ENCODE measurements around the gene XXYLT1.

DNA sequence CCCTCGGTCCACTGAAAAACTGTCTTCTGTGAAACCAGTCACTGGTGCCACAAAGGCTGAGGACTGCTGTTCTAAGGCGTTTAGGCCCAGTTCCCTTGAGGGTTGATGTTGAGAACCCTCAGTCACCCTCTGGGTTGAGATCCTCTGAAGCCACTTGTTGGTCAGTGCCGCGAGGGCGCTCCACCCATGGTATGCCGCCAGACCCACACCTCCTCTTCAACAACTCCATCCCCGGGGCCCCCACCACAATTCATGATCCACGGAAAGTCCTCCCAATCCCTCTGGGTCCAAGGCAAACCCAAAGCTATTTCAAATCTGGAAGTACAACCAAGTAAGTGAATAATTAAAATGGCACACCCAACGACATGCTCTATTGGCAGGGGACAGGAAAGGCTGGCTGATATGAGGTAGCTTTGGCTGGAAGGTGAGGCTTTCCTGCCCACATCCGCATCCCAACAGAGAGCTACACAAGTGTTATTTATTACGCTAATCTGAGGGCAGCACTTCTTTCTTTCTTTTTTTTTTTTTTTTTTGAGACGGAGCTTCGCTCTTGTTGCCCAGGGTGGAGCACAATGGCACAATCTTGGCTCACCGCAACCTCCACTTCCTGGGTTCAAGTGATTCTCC is 58.1 kb downstream of the XXYLT1 start:
- TF ChIP-seq CTCF (IDR thresholded peaks at IDR 0.05) (no peak), POLR2A (IDR thresholded peaks at IDR 0.05) (no peak)
